Measurements from ENCODE around the gene FBXL7.

GRCh38 chr5:15506897-15507296 lies 6.9 kb downstream of the FBXL7 start:
- no peak for TF ChIP-seq CTCF (IDR thresholded peaks at IDR 0.05; ENCODE audit: insufficient read depth, low read length, poor library complexity, severe bottlenecking)
- no peak for TF ChIP-seq EZH2phosphoT487 (conservative IDR thresholded peaks at IDR 0.05; ENCODE audit: low read length)
